ENCODE data around the gene TMEFF1. TPM values are rescaled to one million over a fixed set of nuclear protein-coding genes. Genes with fewer than 3 reads are reported as not detected.

TMEFF1 gene
- total RNA-seq, 1 experiment from 2014 or later: 65.5 TPM

DNA sequence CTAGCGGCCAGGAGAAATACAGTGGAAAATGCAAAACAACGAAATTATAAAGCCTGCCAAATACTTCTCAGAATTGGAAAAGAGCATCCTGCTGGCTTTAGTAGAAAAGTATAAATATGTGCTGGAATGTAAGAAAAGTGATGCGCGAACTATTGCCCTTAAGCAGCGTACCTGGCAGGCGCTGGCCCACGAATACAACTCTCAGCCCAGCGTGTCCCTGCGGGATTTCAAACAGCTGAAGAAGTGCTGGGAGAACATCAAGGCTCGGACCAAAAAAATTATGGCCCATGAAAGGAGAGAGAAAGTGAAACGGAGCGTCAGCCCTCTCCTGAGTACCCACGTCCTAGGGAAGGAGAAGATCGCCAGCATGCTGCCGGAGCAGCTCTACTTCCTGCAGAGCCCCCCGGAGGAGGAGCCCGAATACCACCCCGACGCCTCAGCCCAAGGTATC is 31.0 kb upstream of the TMEFF1 start:
- no peak overlapping the region for H2BK12ac ChIP-seq (ENCODE audit: insufficient read length, low read depth, low read length)
- H3K23ac ChIP-seq (ENCODE audit: insufficient read length, low read depth, low read length): no peak overlapping the region
- H3K9ac ChIP-seq (ENCODE audit: extremely low read depth, insufficient read length, low read length): no peak overlapping the region
- Mint-ChIP-seq H3K4me3 (no peak overlapping the region), H3K27ac (peak overlapping the region; percentile 18 to 56 (median 49); a peak in 3 of 7 replicates), H3K27me3 (ENCODE audit: low read depth) (no peaks in the 10 kb centered on the region), H3K9me3 (no peaks in the 10 kb centered on the region), H3K4me1 (peaks cover 25 to 28% of the 10 kb centered on the region in 2 experiments), H3K36me3 (ENCODE audit: insufficient read depth in 1 of 3, low read depth in 3 of 3) (peaks cover 16 to 32% (median 29%) of the 10 kb centered on the region in 3 experiments; a peak in 6 of 7 replicates)
- H4K91ac ChIP-seq (ENCODE audit: insufficient read length, low read depth, low read length): no peak overlapping the region
- DNase-seq: peak; percentile 45
- H3K4ac ChIP-seq (ENCODE audit: low read depth, low read length): no peak overlapping the region
- no peaks in the 10 kb centered on the region for H3K79me1 ChIP-seq (ENCODE audit: insufficient read depth, low read depth, low read length, poor library complexity, severe bottlenecking)
- H3K4me1 ChIP-seq (ENCODE audit: insufficient read depth, low read length): 0 out of 2 replicates have a peak, but pooled peaks cover 2% of the 10 kb centered on the region
- no peak overlapping the region for H3K4me2 ChIP-seq (ENCODE audit: insufficient read depth, insufficient read length, low read length)
- H3K56ac ChIP-seq (ENCODE audit: insufficient read length, low read depth, low read length): no peak overlapping the region
- H3K79me2 ChIP-seq (ENCODE audit: insufficient read depth, low read length): no peaks in the 10 kb centered on the region
- H2AFZ ChIP-seq (ENCODE audit: low read length): no peak overlapping the region
- no peaks in the 10 kb centered on the region for H4K20me1 ChIP-seq (ENCODE audit: control insufficient read depth, insufficient read depth, insufficient read length)
- H3K27ac ChIP-seq (ENCODE audit: insufficient read length, low read depth, low read length): no peak overlapping the region
- TF ChIP-seq, protein P1, sequence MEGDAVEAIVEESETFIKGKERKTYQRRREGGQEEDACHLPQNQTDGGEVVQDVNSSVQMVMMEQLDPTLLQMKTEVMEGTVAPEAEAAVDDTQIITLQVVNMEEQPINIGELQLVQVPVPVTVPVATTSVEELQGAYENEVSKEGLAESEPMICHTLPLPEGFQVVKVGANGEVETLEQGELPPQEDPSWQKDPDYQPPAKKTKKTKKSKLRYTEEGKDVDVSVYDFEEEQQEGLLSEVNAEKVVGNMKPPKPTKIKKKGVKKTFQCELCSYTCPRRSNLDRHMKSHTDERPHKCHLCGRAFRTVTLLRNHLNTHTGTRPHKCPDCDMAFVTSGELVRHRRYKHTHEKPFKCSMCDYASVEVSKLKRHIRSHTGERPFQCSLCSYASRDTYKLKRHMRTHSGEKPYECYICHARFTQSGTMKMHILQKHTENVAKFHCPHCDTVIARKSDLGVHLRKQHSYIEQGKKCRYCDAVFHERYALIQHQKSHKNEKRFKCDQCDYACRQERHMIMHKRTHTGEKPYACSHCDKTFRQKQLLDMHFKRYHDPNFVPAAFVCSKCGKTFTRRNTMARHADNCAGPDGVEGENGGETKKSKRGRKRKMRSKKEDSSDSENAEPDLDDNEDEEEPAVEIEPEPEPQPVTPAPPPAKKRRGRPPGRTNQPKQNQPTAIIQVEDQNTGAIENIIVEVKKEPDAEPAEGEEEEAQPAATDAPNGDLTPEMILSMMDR (conservative IDR thresholded peaks at IDR 0.05): peak; percentile 26; the same call in 2 of the 3 replicates
- no peak overlapping the region for H4K5ac ChIP-seq (ENCODE audit: insufficient read length, low read depth, low read length)
- no peak overlapping the region for H2AK5ac ChIP-seq (ENCODE audit: insufficient read length, low read length)
- no peak overlapping the region for H2BK5ac ChIP-seq (ENCODE audit: insufficient read length, low read length)
- no CpG with 5 or more reads among the region's 19 CpGs for WGBS (ENCODE audit: extremely low coverage, insufficient read length, low lambda C conversion rate)
- H3K18ac ChIP-seq (ENCODE audit: insufficient read length, low read depth, low read length): no peak overlapping the region
- no peaks in the 10 kb centered on the region for H3K27me3 ChIP-seq (ENCODE audit: insufficient read depth, low read length)
- no peaks in the 10 kb centered on the region for H3K23me2 ChIP-seq (ENCODE audit: insufficient read length, low read depth, low read length, poor library complexity, severe bottlenecking)
- H2BK20ac ChIP-seq (ENCODE audit: low read depth, low read length, poor library complexity, severe bottlenecking): no peak overlapping the region
- no peak overlapping the region for H2BK120ac ChIP-seq (ENCODE audit: low read depth, low read length, poor library complexity, severe bottlenecking)
- no peak overlapping the region for H2BK15ac ChIP-seq (ENCODE audit: low read depth, low read length)
- no peaks in the 10 kb centered on the region for H3K9me3 ChIP-seq (ENCODE audit: control insufficient read depth, low read depth, low read length)
- H4K8ac ChIP-seq (replicated peaks; ENCODE audit: insufficient read length, low read depth, low read length): no peak overlapping the region
- no peak overlapping the region for H3K14ac ChIP-seq (ENCODE audit: insufficient read depth, low read length)
- H3T11ph ChIP-seq (ENCODE audit: low read length): no peak overlapping the region
